SK-N-SH (cell line): Measurements from ENCODE around the gene WDCP. TPM values are rescaled to one million over a fixed set of nuclear protein-coding genes. Genes with fewer than 3 reads are reported as not detected.

ENCODE experiments used
- CTCF ChIA-PET: fragments of 300-600, 350-600 bp; formaldehyde crosslinking; extraction: SDS; loops from one replicate; lab custom pipeline; 2021; lab: Yijun Ruan, JAX
- POLR2A ChIA-PET: fragments of 350-600 bp; sonication (Branson Sonifier 250); formaldehyde crosslinking; extraction: SDS; loops from one replicate; lab custom pipeline; 2020; ENCODE audit warnings: antibody characterized with exemption, inconsistent platforms; lab: Yijun Ruan, JAX
- DNase-seq: peaks from one replicate; pipeline ENCODE4 v3.0.0; 2012
- H2AFZ ChIP-seq: fragments of 200-600 bp; sonication (generic); 2 replicates; pipeline ENCODE4 v1.8.1; 2016; ENCODE audit warnings: antibody characterized with exemption, mild to moderate bottlenecking, low read depth
- H3F3A ChIP-seq: fragments of 200-600 bp; sonication (generic); replicated peaks from 2 replicates; pipeline ENCODE3; 2016; ENCODE audit warnings: antibody characterized with exemption, mild to moderate bottlenecking; ENCODE audit not compliant: insufficient read depth
- H3K27ac ChIP-seq, 2 experiments: fragments of 200-500 bp in 1 of 2; fragments of 200-600 bp in 1 of 2; sonication (Bioruptor generic) in 1 of 2; sonication (generic), shearing (Covaris generic) in 1 of 2; 2 replicates each; pipeline versions ENCODE4 v1.5.1 to v1.6.1; 2014 to 2016; ENCODE audit warnings: low read depth in 2 of 2, inconsistent platforms in 1 of 2, low read length in 1 of 2, mild to moderate bottlenecking in 1 of 2, mixed read lengths in 1 of 2
- H3K27me3 ChIP-seq: fragments of 200-600 bp; sonication (generic), shearing (Covaris generic); 2 replicates; pipeline ENCODE4 v1.6.1; 2016; ENCODE audit warnings: mixed run types; ENCODE audit not compliant: insufficient read depth
- H3K36me3 ChIP-seq, 2 experiments: fragments of 200-500 bp in 1 of 2; fragments of 200-600 bp in 1 of 2; sonication (Bioruptor generic) in 1 of 2; sonication (generic) in 1 of 2; replicated peaks in 1 of 2; 2 replicates each; pipeline versions ENCODE3 to v1.5.1; 2014 to 2016; ENCODE audit warnings: low read length in 1 of 2, mild to moderate bottlenecking in 1 of 2; ENCODE audit not compliant: insufficient read depth in 2 of 2, control insufficient read depth in 1 of 2
- H3K4me1 ChIP-seq, 2 experiments: fragments of 200-500 bp in 1 of 2; fragments of 200-600 bp in 1 of 2; sonication (Bioruptor generic) in 1 of 2; sonication (generic), shearing (Covaris generic) in 1 of 2; 2 replicates each; pipeline versions ENCODE4 v1.5.1 to v1.6.1; 2014 to 2016; ENCODE audit warnings: low read depth in 1 of 2, low read length in 1 of 2, mixed run types in 1 of 2; ENCODE audit not compliant: insufficient read depth in 2 of 2, control insufficient read depth in 1 of 2
- H3K4me2 ChIP-seq: fragments of 200-600 bp; sonication (generic), shearing (Covaris generic); 2 replicates; pipeline ENCODE4 v1.6.1; 2017; ENCODE audit warnings: mixed run types
- H3K4me3 ChIP-seq, 2 experiments: fragments of 200-500 bp in 1 of 2; fragments of 200-600 bp in 1 of 2; sonication (Bioruptor generic) in 1 of 2; sonication (generic), shearing (Covaris generic) in 1 of 2; 2 replicates each; pipeline versions ENCODE4 v1.5.1 to v1.8.1; 2014 to 2016; ENCODE audit warnings: low read depth in 2 of 2, inconsistent platforms in 1 of 2, low read length in 1 of 2, mild to moderate bottlenecking in 1 of 2, mixed read lengths in 1 of 2, moderate library complexity in 1 of 2
- H3K79me2 ChIP-seq: fragments of 200-600 bp; sonication (generic); 2 replicates; pipeline ENCODE4 v1.8.1; 2017; ENCODE audit warnings: mild to moderate bottlenecking; ENCODE audit not compliant: insufficient read depth
- H3K9ac ChIP-seq: fragments of 200-600 bp; sonication (generic); 2 replicates; pipeline ENCODE4 v1.6.1; 2017; ENCODE audit warnings: mixed run types
- H3K9me2 ChIP-seq: fragments of 200-600 bp; sonication (generic); 2 replicates; pipeline ENCODE4 v1.6.1; 2017; ENCODE audit warnings: mixed run types
- H3K9me3 ChIP-seq: fragments of 200-600 bp; sonication (generic); 2 replicates; pipeline ENCODE4 v1.6.1; 2017; ENCODE audit warnings: mixed run types, mild to moderate bottlenecking, moderate library complexity
- H4K20me1 ChIP-seq: fragments of 200-600 bp; sonication (generic); 2 replicates; pipeline ENCODE4 v1.6.1; 2017; ENCODE audit warnings: mild to moderate bottlenecking, mixed run types; ENCODE audit not compliant: insufficient read depth
- CHD2 ChIP-seq: fragments of 150-350 bp; IDR thresholded peaks from 2 replicates; pipeline ENCODE4 v1.6.1; 2018; ENCODE audit warnings: low read length; ENCODE audit not compliant: partially characterized antibody
- CTCF ChIP-seq: fragments of 200-600 bp; sonication (generic); IDR thresholded peaks from 2 replicates; pipeline ENCODE4 v1.6.1; 2017; ENCODE audit warnings: antibody characterized with exemption, mild to moderate bottlenecking, moderate library complexity
- ELF1 ChIP-seq: IDR thresholded peaks from 2 replicates; pipeline ENCODE4 v1.4.0; 2012
- EZH2phosphoT487 ChIP-seq: fragments of 200-600 bp; sonication (generic); IDR thresholded peaks from 2 replicates; pipeline ENCODE4 v1.6.1; 2017; ENCODE audit warnings: low read depth, mixed run types, mild to moderate bottlenecking, antibody characterized with exemption, moderate library complexity, borderline replicate concordance
- FOXJ3 ChIP-seq: sonication (generic); formaldehyde crosslinking; IDR thresholded peaks from 2 replicates; pipeline ENCODE4 v1.5.1; 2020; ENCODE audit warnings: mild to moderate bottlenecking, missing genetic modification reagents
- MEF2A ChIP-seq: IDR thresholded peaks from 2 replicates; pipeline ENCODE4 v1.4.0; 2012; ENCODE audit warnings: low read depth, borderline replicate concordance
- NFIC ChIP-seq: IDR thresholded peaks from 2 replicates; pipeline ENCODE4 v1.4.0; 2012; ENCODE audit warnings: borderline replicate concordance
- NRF1 ChIP-seq: IDR thresholded peaks from 2 replicates; pipeline ENCODE4 v1.6.1; 2012; ENCODE audit warnings: low read depth, mild to moderate bottlenecking, low read length
- POLR2AphosphoS5 ChIP-seq: IDR thresholded peaks from 2 replicates; pipeline ENCODE4 v1.6.1; 2012; ENCODE audit warnings: low read depth, low read length
- RAD21 ChIP-seq: IDR thresholded peaks from 2 replicates; pipeline ENCODE4 v1.6.1; 2012; ENCODE audit warnings: mild to moderate bottlenecking, low read length
- RCOR1 ChIP-seq: fragments of 150-350 bp; IDR thresholded peaks from 2 replicates; pipeline ENCODE4 v1.6.1; 2017; ENCODE audit warnings: antibody characterized with exemption, low read length
- RFX5 ChIP-seq: IDR thresholded peaks from 2 replicates; pipeline ENCODE4 v1.6.1; 2012; ENCODE audit warnings: mild to moderate bottlenecking, improper control_type of control experiment, low read length
- RXRA ChIP-seq: IDR thresholded peaks from 2 replicates; pipeline ENCODE4 v1.4.0; 2012; ENCODE audit warnings: low read depth, mild to moderate bottlenecking, borderline replicate concordance
- SIN3A ChIP-seq: IDR thresholded peaks from 2 replicates; pipeline ENCODE4 v1.6.1; 2012; ENCODE audit warnings: low read depth, mild to moderate bottlenecking, low read length, moderate library complexity, borderline replicate concordance
- TCF12 ChIP-seq: IDR thresholded peaks from 2 replicates; pipeline ENCODE4 v1.4.0; 2012
- TEAD4 ChIP-seq: IDR thresholded peaks from 2 replicates; pipeline ENCODE4 v1.4.0; 2012; ENCODE audit warnings: mild to moderate bottlenecking, borderline replicate concordance; ENCODE audit not compliant: insufficient read depth
- YY1 ChIP-seq: IDR thresholded peaks from 2 replicates; pipeline ENCODE4 v1.4.0; 2012; ENCODE audit warnings: low read depth, mild to moderate bottlenecking
- ZBTB33 ChIP-seq: IDR thresholded peaks from 2 replicates; pipeline ENCODE4 v1.4.0; 2012; ENCODE audit warnings: low read depth, borderline replicate concordance
- WGBS: methylation state at CpG from one replicate; pipeline ENCODE4 v1.1.6; 2017; ENCODE audit warnings: low lambda C conversion rate; 5-methylcytosine and 5-hydroxymethylcytosine counted together
- polyA plus RNA-seq, 3 experiments: library from polyadenylated mRNA; depleted of rRNA; stranded (reverse); fragments of >200 nt; gene quantifications; 2 replicates each; pipeline ENCODE4 v1.2.3, GENCODE V29; 2012
- TF ChIP-seq, protein P1 (sequence below): fragments of 150-350 bp; IDR thresholded peaks from 2 replicates; pipeline ENCODE4 v1.6.1; 2017; ENCODE audit warnings: antibody characterized with exemption, low read length, low read depth, borderline replicate concordance

The WDCP gene
- polyA plus RNA-seq, 1 of the 3 experiments (the other 2 are of a cell fraction) = 7.1 TPM

GRCh38 chr2:24050041-24050979 lies 3.1 kb upstream of the WDCP start:
- ChIA-PET POLR2A (interaction anchor here (1.0 to 2.4 kb wide), 7 partner anchors 16 to 124 kb away, joined by 3 to 16 read pairs (median 4); partner anchors contain the start of genes ATAD2B, SF3B6, TP53I3 and UBXN2A), CTCF (interaction anchor here (0.6 to 5.1 kb wide), 8 partner anchors 9 to 225 kb away, joined by 3 to 43 read pairs (median 8); partner anchors contain the start of genes ATAD2B and TP53I3)
- Histone ChIP-seq H3K27ac (peak overlapping the region in 1 of 2 experiments; percentile 72; a peak in 2 of 4 replicates), H2AFZ (peak overlapping the region; percentile 94), H3K9me3 (no peaks in the 10 kb centered on the region), H3K4me1 (peaks cover 3 to 25% of the 10 kb centered on the region in 2 experiments; a peak in 2 of 4 replicates), H3K27me3 (no peaks in the 10 kb centered on the region), H3K9ac (peak overlapping the region; percentile 65), H3K9me2 (no peaks in the 10 kb centered on the region), H3K79me2 (peaks cover 18% of the 10 kb centered on the region), H3K36me3 (peaks cover 0 to 4% of the 10 kb centered on the region in 2 experiments), H3K4me3 (peak overlapping the region; percentile 77 to 80), H4K20me1 (no peaks in the 10 kb centered on the region), H3F3A (peaks cover 15% of the 10 kb centered on the region), H3K4me2 (peak overlapping the region; percentile 92)
- DNase-seq = peak; percentile 75
- WGBS = 15% methylated on average over 42 of the region's 47 CpGs
- TF ChIP-seq RCOR1 (no peak), NRF1 (no peak), ELF1 (0 out of 2 replicates have a peak, but pooled peaks have one; percentile 23), NFIC (0 out of 2 replicates have a peak, but pooled peaks have one; percentile 36), MEF2A (no peak), CTCF (no peak), SIN3A (0 out of 2 replicates have a peak, but pooled peaks have one; percentile 24), POLR2AphosphoS5 (no peak), FOXJ3 (CRISPR knock-in tag) (no peak)

- no peaks in the 10 kb centered on the region for H4K20me1 ChIP-seq
- CTCF ChIA-PET = interaction anchor here (0.8 to 5.1 kb wide), 7 partner anchors 11 to 122 kb away, joined by 3 to 43 read pairs (median 6); partner anchors contain the start of genes ATAD2B, SF3B6 and TP53I3
- DNase-seq = peak; percentile 97
- H3K9me2 ChIP-seq = no peaks in the 10 kb centered on the region
- H3K27ac ChIP-seq = peak within 1 kb of the TSS in 1 of 2 experiments; percentile 72; a peak in 2 of 4 replicates
- H3K4me3 ChIP-seq = peak within 1 kb of the TSS; percentile 77 to 80
- H3K27me3 ChIP-seq = no peaks in the 10 kb centered on the region
- POLR2A ChIA-PET = interaction anchor here (1.0 to 2.4 kb wide), 6 partner anchors 17 to 123 kb away, joined by 3 to 16 read pairs (median 6); partner anchors contain the start of genes ATAD2B, SF3B6, TP53I3 and UBXN2A
- H3K36me3 ChIP-seq = peaks cover 0 to 1% of the 10 kb centered on the region in 2 experiments
- WGBS = 3% methylated on average over 31 of the region's 52 CpGs
- peak within 1 kb of the TSS; percentile 94 for H2AFZ ChIP-seq
- H3K9ac ChIP-seq = peak within 1 kb of the TSS; percentile 65
- peaks cover 15% of the 10 kb centered on the region for H3F3A ChIP-seq
- H3K9me3 ChIP-seq = no peaks in the 10 kb centered on the region
- peaks cover 3 to 24% of the 10 kb centered on the region in 2 experiments; a peak in 2 of 4 replicates for H3K4me1 ChIP-seq
- peak within 1 kb of the TSS; percentile 92 for H3K4me2 ChIP-seq
- H3K79me2 ChIP-seq = peaks cover 26% of the 10 kb centered on the region
- TF ChIP-seq FOXJ3 (CRISPR knock-in tag) (no peak), YY1 (no peak; the same call in 1 of the 2 replicates), NRF1 (peak; percentile 53), SIN3A (no peak), RXRA (no peak), ZBTB33 (no peak), NFIC (no peak), POLR2AphosphoS5 (peak; percentile 78), MEF2A (no peak), TCF12 (no peak), RFX5 (no peak), TEAD4 (no peak), CHD2 (peak; percentile 71), EZH2phosphoT487 (no peak), RAD21 (no peak)
- TF ChIP-seq, protein P1, sequence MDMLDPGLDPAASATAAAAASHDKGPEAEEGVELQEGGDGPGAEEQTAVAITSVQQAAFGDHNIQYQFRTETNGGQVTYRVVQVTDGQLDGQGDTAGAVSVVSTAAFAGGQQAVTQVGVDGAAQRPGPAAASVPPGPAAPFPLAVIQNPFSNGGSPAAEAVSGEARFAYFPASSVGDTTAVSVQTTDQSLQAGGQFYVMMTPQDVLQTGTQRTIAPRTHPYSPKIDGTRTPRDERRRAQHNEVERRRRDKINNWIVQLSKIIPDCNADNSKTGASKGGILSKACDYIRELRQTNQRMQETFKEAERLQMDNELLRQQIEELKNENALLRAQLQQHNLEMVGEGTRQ = no peak
Observed at GRCh38 chr2:24049485-24050021, 2.4 kb upstream of the WDCP start, which contains the start of gene FKBP1B. Gene FKBP1B, plus strand, starts transcription at chr2:24049741. Its CDS starts 109 bp downstream, at chr2:24049850.
